HG03354 (cell line): ENCODE measurements around the gene EEF1G.
"Not testable (repeated sequence)": the region's sequence is repeated elsewhere in the genome, so short reads cannot be mapped to it uniquely, and the experiment has no call there.

ENCODE experiments used
- ATAC-seq: cut with Tn5 transposase; IDR thresholded peaks from one replicate; pipeline ENCODE4 v1.9.1; 2021; ENCODE audit warnings: mild to moderate bottlenecking; ENCODE audit not compliant: unreplicated experiment, poor library complexity, severe bottlenecking

The EEF1G gene

GRCh38 chr11:62573592-62574362, at the start of gene EEF1G:
Gene EEF1G (minus strand): TSS chr11:62573891. CDS start chr11:62573842, 49 bp downstream.
- ATAC-seq: peak; percentile 86

GRCh38 chr11:62622476-62623089, 48.9 kb upstream of the EEF1G start:
- ATAC-seq: no peak

GRCh38 chr11:62621567-62622470, 48.1 kb upstream of the EEF1G start, which contains the start of gene B3GAT3:
Gene B3GAT3 (minus strand): TSS chr11:62621986. CDS start chr11:62621947, 39 bp downstream.
- peak; percentile 97 for ATAC-seq

- ATAC-seq: no peak
Measured at GRCh38 chr11:62621027-62621566, 47.4 kb upstream of the EEF1G start.

- ATAC-seq: not testable (repeated sequence)
Measured at GRCh38 chr11:62616957-62617356, 43.3 kb upstream of the EEF1G start.

- no peak for ATAC-seq
Measured at GRCh38 chr11:62615521-62615920, 41.8 kb upstream of the EEF1G start.

- ATAC-seq: no peak
Measured at GRCh38 chr11:62614275-62614674, 40.6 kb upstream of the EEF1G start.

GRCh38 chr11:62613291-62613778, 39.6 kb upstream of the EEF1G start:
- ATAC-seq: no peak

GRCh38 chr11:62612366-62613290, 38.9 kb upstream of the EEF1G start, which contains the start of the genes EML3 and ROM1:
Gene EML3 (minus strand): TSS chr11:62612775. CDS start chr11:62612457, 318 bp downstream.
Gene ROM1 (plus strand): TSS chr11:62613257. CDS start chr11:62613282, 25 bp downstream.
- peak; percentile 76 for ATAC-seq

GRCh38 chr11:62611705-62612365, 38.1 kb upstream of the EEF1G start:
- peak; percentile 35 for ATAC-seq

GRCh38 chr11:62610814-62611704, 37.4 kb upstream of the EEF1G start:
- ATAC-seq: no peak

GRCh38 chr11:62610403-62610802, 36.7 kb upstream of the EEF1G start:
- no peak for ATAC-seq

GRCh38 chr11:62608776-62609175, 35.1 kb upstream of the EEF1G start:
- ATAC-seq: no peak

- no peak for ATAC-seq
Measured at GRCh38 chr11:62607714-62608113, 34.0 kb upstream of the EEF1G start.

GRCh38 chr11:62605902-62606301, 32.2 kb upstream of the EEF1G start:
- ATAC-seq: no peak

GRCh38 chr11:62605467-62605866, 31.8 kb upstream of the EEF1G start:
- ATAC-seq: no peak

- ATAC-seq: no peak
Measured at GRCh38 chr11:62604460-62605120, 30.9 kb upstream of the EEF1G start.
